Activated B cell treated with CpG ODN at 0.5 μM for 24 hours (primary cell): ENCODE measurements around the gene CXCR5. TPM values are rescaled to one million over a fixed set of nuclear protein-coding genes. Genes with fewer than 3 reads are reported as not detected.

Experiments used
- ATAC-seq: fragments of 200-7000 bp; cut with Tn5 transposase; one replicate; pipeline ENCODE4 v1.10.0; 2021; ENCODE audit warnings: low read depth, mild to moderate bottlenecking, moderate library complexity
- CTCF ChIA-PET: fragments of 350-600 bp; sonication (Branson Sonifier 250); formaldehyde crosslinking; loops from one replicate; lab custom pipeline; 2021; ENCODE audit warnings: antibody characterized with exemption; lab: Charles Lee
- POLR2A ChIA-PET: fragments of 350-600 bp; sonication (Branson Sonifier 250); formaldehyde crosslinking; loops from one replicate; lab custom pipeline; 2021; ENCODE audit warnings: antibody characterized with exemption; lab: Charles Lee
- DNase-seq: peaks from one replicate; pipeline ENCODE4 v3.0.0; 2022
- H3K27ac Mint-ChIP-seq: one replicate; pipeline ENCODE4 v1.8.0; 2020; ENCODE audit warnings: mixed read lengths
- H3K27me3 Mint-ChIP-seq: one replicate; pipeline ENCODE4 v1.8.0; 2021; ENCODE audit warnings: mixed read lengths
- H3K36me3 Mint-ChIP-seq: one replicate; pipeline ENCODE4 v1.8.0; 2021; ENCODE audit warnings: low read depth, mixed read lengths
- H3K4me1 Mint-ChIP-seq: one replicate; pipeline ENCODE4 v1.8.0; 2021; ENCODE audit warnings: mixed read lengths
- H3K4me3 Mint-ChIP-seq: one replicate; pipeline ENCODE4 v1.8.0; 2020; ENCODE audit warnings: mild to moderate bottlenecking, mixed read lengths
- H3K9me3 Mint-ChIP-seq: one replicate; pipeline ENCODE4 v1.8.0; 2020; ENCODE audit warnings: mixed read lengths
- CTCF ChIP-seq: fragments of 200-600 bp; IDR thresholded peaks from one replicate; pipeline ENCODE4 v1.8.0; 2022; ENCODE audit warnings: antibody characterized with exemption, mild to moderate bottlenecking
- intact Hi-C: fragments of 100-400 bp; cut with micrococcal nuclease; formaldehyde crosslinking; loops from one replicate; pipeline ENCODE4 v1.15.1; 2024
- total RNA-seq: library from RNA; stranded (reverse); gene quantifications from 2 replicates; pipeline ENCODE4 v1.2.3, GENCODE V29; 2022

Gene CXCR5
- total RNA-seq, 1 donor from 2014 or later = 199 TPM

DNA sequence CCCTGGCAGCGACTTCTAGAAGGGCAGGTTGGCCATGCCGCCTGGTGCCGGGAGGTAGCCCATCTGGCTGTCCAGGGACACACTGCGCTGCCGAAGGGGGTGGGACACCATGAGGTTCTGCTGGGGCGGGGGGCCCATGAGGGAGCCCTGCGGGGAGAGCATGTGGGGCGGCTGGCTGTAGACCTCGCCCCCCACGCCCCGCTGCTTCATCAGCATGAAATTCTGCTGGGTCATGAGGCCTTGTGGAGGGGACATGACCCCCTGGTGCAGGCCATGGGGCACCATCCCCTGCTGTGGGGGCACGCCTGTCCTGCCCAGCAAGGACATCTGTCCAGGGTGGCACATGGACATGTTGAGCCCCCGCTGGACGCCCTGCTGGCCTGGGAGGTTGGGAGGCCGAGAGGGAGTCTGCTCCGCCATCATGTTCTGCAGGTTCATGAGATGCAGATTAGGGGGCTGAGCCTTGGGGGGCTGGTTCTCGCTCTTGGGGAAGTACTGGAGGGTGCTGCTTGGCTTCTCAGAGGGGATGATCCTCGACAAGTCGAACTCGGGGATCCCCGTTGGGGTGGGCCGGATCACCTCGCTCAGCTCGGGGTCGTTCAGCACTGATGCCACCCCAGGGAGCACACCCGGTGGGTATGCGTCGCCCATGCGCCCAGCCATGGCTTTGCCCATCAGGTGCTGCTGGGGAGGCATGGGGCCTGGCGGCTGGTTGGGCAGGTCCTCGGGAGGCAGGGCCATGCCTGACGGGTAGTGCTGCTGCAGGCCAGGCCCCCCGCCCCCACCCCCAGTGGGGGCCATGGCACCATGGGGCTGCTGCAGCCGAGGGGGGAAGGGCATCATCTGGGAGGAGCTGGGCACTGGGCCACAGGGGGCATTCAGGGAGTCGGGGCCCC lies 15.0 kb downstream of the CXCR5 start:
- intact Hi-C loops = no loop called here
- Mint-ChIP-seq H3K27ac (peak overlapping the region; percentile 30), H3K27me3 (no peaks in the 10 kb centered on the region), H3K9me3 (no peaks in the 10 kb centered on the region), H3K4me1 (peaks cover 58% of the 10 kb centered on the region), H3K36me3 (peaks cover 70% of the 10 kb centered on the region), H3K4me3 (no peak overlapping the region)
- ATAC-seq (no peak), DNase-seq (no peak)
- TF ChIP-seq CTCF = no peak
- ChIA-PET POLR2A (interaction anchor here (0.5 to 4.6 kb wide), 11 partner anchors 9 to 209 kb away, joined by 3 to 213 read pairs (median 5); partner anchors contain the start of genes CXCR5 and DDX6), CTCF (interaction anchor here (1.2 kb wide), 1 partner anchor 78 kb away, joined by 3 read pairs; no protein-coding TSS in a partner anchor)

DNA sequence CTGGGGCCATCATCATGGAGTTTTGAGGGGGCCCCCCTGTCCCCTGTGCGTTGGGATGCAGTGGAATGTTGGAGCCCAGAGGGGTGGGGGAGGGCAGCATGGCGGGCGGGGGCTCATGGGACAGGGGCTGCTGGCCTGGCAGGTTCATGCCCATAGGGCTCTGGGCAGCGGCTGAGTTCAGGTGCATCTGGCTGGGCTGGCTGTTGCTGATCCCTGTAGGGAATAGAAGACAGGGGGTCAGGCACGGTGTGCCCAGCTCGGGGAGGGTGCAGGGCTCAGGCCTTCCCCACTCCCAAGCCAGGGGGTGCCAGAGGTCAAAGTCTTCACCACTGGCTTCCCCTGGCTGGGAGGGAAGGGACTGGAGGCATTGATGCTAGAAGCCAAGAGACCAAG lies 15.6 kb downstream of the CXCR5 start:
- Mint-ChIP-seq H3K36me3 (peaks cover 66% of the 10 kb centered on the region), H3K4me3 (no peak overlapping the region), H3K27me3 (no peaks in the 10 kb centered on the region)

DNA sequence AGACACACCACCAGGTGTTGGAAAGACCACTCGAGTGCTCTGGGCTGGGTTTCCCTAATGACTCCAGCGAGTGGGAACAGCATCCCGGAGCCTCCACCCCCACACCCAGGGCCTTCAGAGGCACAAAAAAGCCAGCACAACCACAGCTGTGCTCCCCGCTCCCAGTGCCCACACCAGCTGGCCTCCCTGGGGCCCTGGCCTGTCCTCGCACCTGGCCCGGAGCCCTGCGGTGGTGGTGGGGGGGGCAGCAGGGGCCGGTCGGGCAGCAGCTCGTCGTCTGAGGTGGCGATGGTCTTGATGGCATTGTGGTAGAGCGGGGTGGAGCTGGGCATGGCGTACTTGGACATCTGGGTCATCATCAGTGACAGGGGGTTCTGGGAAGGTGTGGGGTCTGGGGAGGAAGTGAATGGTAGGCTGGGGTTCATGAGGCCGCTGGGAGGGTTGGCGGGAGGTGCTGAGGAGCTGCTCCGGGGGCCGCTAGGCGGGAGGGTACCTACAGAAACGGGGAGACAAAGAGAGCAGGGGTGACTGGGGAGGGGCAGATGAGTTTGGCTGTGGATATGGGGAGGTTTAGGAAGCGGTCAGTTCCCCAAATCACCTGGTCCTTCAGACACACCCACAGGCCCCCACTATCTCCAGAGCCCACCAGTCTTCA lies 16.1 kb downstream of the CXCR5 start:
- H3K36me3 Mint-ChIP-seq = peaks cover 60% of the 10 kb centered on the region
- H3K9me3 Mint-ChIP-seq = no peaks in the 10 kb centered on the region
- no peaks in the 10 kb centered on the region for H3K27me3 Mint-ChIP-seq
- ChIA-PET POLR2A (interaction anchor here (0.7 to 2.0 kb wide), 5 partner anchors 14 to 210 kb away, joined by 3 to 6 read pairs (median 4); partner anchors contain the start of genes CXCR5 and DDX6), CTCF (no interaction called here)
- ATAC-seq (no peak), DNase-seq (no peak)
- H3K4me1 Mint-ChIP-seq = peaks cover 48% of the 10 kb centered on the region
- no peak overlapping the region for H3K4me3 Mint-ChIP-seq
- H3K27ac Mint-ChIP-seq = peak overlapping the region; percentile 35
- intact Hi-C loops = no loop called here
- TF ChIP-seq CTCF = no peak

More for the DNA sequence above, 15.6 kb downstream of the CXCR5 start:
- ATAC-seq (no peak), DNase-seq (no peak)
- H3K9me3 Mint-ChIP-seq = no peaks in the 10 kb centered on the region
- ChIA-PET CTCF (no interaction called here), POLR2A (interaction anchor here (0.6 to 1.9 kb wide), 4 partner anchors 24 to 209 kb away, joined by 5 to 6 read pairs (median 6); partner anchors contain the start of gene DDX6)
- H3K27ac Mint-ChIP-seq = no peak overlapping the region
- no peak for TF ChIP-seq CTCF
- intact Hi-C loops = no loop called here
- peaks cover 53% of the 10 kb centered on the region for H3K4me1 Mint-ChIP-seq

DNA sequence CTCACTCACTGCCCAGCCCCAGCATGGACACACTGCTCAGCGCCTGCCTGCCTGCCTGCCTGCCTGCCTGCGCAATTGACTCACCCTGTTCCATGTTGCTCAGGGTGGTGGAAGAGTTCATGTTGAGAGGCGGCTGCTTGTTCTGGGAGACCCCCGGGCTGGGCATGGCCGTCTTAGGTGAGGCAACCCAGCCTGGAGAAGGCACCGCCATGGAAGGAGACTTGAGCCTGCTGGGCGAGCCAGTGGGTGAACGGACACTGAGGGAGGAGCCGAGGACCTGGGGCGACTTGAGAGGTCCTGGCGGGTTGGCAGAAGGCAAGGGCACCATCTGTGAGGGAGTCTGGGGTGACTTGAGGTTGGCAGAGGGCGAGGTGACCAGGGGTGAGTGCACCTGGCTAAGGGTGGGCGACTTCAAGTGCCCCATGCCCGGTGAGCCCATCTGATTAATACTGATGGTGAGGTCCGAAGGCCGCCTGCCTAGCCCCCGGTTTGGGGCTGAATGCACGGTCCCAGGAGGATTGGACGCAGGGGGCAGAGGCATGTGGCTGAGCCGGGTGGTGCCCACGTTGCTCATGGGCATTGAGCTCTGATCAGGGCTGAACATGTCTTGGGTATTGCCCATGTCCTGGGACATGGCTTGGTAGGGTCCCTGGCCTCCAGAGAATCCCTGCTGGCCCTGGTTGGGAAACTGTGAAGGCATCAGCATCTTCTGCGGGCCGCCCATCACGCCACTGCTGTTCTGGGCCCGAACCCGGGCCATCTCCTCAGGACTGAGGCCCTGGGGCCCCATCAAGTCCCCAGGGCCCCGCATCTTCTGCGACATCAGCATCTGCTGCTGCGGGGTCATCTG lies 17.1 kb downstream of the CXCR5 start:
- H3K27ac Mint-ChIP-seq = peak overlapping the region; percentile 18
- DNase-seq (no peak), ATAC-seq (no peak)
- TF ChIP-seq CTCF = no peak
- H3K4me1 Mint-ChIP-seq = peaks cover 38% of the 10 kb centered on the region
- ChIA-PET POLR2A (interaction anchor here (0.9 to 2.0 kb wide), 4 partner anchors 14 to 110 kb away, joined by 3 to 6 read pairs (median 4); partner anchors contain the start of gene DDX6), CTCF (no interaction called here)
- peaks cover 52% of the 10 kb centered on the region for H3K36me3 Mint-ChIP-seq
- H3K4me3 Mint-ChIP-seq = no peak overlapping the region
- H3K9me3 Mint-ChIP-seq = no peaks in the 10 kb centered on the region
- H3K27me3 Mint-ChIP-seq = no peaks in the 10 kb centered on the region
- intact Hi-C loops = no loop called here
